Mesenteric fat pad (tissue), 1 donor: ENCODE data around the gene LHB. TPM values are rescaled to one million over a fixed set of nuclear protein-coding genes. Genes with fewer than 3 reads are reported as not detected.
"Not testable (repeated sequence)": the region's sequence is repeated elsewhere in the genome, so short reads cannot be mapped to it uniquely, and the experiment has no call there.

Experiments
- DNase-seq: peaks from one replicate; pipeline ENCODE4 v3.0.0-alpha.2; 2020; ENCODE audit warnings: low spot score
- total RNA-seq: library from RNA; stranded (reverse); fragmentation: NEBNext Ultra II Directional; extraction: Animal tissue kit (Norgen Biotek cat#: 25700); gene quantifications from one replicate; pipeline ENCODE4 v1.2.1, GENCODE V29; 2021
- donor health status: DM: yes; HTN: yes; CAD: no.

LHB gene
- total RNA-seq, 1 donor from 2014 or later = not detected

DNA sequence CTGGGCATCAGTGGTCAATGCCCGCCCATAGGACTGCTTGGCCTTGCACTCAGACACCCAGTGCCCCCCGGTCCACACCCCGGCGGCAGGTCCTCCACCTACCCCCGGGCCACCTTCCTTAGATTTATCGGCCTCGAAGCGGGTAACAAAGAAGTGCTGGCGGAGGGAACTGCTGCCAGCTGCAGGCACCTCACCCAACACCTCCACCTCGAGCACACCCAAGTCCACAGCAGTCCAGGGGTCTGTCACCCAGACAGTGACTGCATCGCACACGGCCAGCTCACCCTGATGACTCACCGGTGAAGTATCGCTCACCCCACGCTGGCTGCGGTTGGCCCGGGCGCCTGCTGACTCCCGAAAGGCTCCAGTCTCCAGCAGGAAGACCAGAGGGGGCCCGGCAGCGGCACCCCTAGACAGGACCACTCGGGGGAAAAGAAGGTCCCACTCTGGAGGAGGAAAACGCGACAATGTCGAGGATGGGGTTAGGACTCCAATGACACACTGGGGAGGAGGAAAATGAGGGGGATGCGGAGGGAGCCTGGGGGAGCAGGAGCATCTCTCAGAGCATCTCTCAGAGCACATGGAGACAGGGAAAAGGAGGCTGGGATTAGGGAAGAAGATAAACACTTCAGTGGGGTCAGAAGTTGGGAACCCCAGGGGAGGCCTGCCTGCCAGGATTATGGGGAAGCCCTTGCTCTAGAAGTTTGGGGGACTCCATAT, 21.8 kb upstream of the LHB start:
- DNase-seq = not testable (repeated sequence)

DNA sequence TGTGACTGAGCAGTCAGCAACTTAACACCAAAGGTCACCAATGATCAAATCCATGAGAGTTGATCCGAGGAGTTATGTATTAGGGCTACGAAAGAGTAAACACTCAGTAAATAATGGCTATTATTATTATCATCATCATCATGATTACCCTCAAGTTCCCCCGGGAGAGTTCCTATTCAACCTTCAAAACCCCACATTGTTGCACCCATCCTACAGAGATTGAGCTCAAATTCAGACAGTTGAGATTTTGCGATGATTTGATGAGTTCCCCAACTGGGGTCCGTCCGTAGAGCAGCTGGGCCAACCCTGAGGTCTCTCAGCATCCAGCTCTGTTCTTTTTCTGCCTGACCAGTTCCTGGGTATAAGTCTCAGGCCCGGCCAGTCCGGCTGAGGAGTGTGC, 21.2 kb upstream of the LHB start:
- DNase-seq = not testable (repeated sequence)

GRCh38 chr19:49036815-49037214, 19.9 kb upstream of the LHB start, which contains the start of gene CGB1:
TSS of gene CGB1 (minus strand) at chr19:49036895. CDS start at chr19:49036711, 184 bp downstream.
- not testable (repeated sequence) for DNase-seq

GRCh38 chr19:49031642-49032301, 14.9 kb upstream of the LHB start, which contains the start of gene CGB2:
TSS of gene CGB2 (plus strand) at chr19:49031890. CDS start at chr19:49032096, 206 bp downstream.
- not testable (repeated sequence) for DNase-seq

GRCh38 chr19:49030323-49030722, 13.4 kb upstream of the LHB start:
- not testable (repeated sequence) for DNase-seq

- DNase-seq = not testable (repeated sequence)
Measured at GRCh38 chr19:49029749-49030148, 12.9 kb upstream of the LHB start.

- DNase-seq = not testable (repeated sequence)
Measured at GRCh38 chr19:49028686-49029085, 11.8 kb upstream of the LHB start.

DNA sequence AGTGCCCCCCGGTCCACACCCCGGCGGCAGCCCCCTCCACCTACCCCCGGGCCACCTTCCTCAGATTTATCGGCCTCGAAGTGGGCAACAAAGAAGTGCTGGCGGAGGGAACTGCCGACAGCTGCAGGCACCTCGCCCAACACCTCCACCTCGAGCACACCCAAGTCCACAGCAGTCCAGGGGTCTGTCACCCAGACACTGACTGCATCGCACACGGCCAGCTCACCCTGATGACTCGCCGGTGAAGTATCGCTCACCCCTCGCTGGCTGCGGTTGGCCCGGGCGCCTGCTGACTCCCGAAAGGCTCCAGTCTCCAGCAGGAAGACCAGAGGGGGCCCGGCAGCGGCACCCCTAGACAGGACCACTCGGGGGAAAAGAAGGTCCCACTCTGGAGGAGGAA, 8.7 kb upstream of the LHB start:
- not testable (repeated sequence) for DNase-seq

GRCh38 chr19:49025088-49025487, 8.2 kb upstream of the LHB start:
- not testable (repeated sequence) for DNase-seq

GRCh38 chr19:49024233-49024632, 7.3 kb upstream of the LHB start, which contains the start of gene CGB3:
TSS of gene CGB3 (minus strand) at chr19:49024333. CDS start at chr19:49023971, 362 bp downstream.
- not testable (repeated sequence) for DNase-seq

DNA sequence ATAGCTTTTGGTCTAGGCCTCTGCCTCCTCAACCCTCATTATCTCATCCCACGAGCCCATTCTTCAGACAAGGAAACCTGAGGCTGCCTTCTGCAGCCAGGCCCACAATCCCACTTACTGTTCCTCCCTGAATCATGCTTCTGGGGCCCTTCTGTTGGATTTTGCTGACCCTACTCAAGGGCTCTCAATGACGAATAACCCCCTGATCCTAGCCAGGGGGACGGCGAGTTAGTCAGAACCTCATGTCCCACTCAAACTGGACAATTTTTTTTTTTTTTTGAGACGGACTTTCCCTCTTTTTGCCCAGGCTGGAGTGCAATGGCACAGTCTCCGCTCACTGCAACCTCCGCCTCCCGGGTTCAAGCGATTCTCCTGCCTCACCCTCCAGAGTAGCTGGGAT, 5.2 kb upstream of the LHB start:
- no peak for DNase-seq

GRCh38 chr19:49020931-49021895, 4.3 kb upstream of the LHB start:
- no peak for DNase-seq

DNA sequence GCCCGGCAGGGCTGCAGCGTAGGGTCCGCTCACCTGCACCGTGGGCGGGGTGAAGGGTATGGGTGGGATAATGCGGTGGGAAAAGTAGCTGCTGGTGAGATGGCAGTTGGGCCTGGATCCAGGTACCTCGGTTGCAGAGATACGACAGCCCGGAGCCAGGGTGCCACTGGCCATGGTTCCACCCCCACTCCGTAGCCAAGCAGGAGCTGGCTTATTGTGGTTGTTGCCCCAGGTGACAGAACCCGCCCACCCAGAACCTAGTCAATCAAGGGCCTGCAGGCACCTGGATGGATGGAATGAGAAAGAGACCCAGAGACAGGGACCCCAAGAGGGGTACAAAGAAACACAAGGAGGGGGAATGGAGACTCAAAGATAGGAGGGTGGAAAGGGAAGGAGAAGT, 3.5 kb upstream of the LHB start:
- DNase-seq = no peak

GRCh38 chr19:49019242-49019932, 2.5 kb upstream of the LHB start:
- DNase-seq = no peak

GRCh38 chr19:49018388-49019241, 1.7 kb upstream of the LHB start:
- not testable (repeated sequence) for DNase-seq

DNA sequence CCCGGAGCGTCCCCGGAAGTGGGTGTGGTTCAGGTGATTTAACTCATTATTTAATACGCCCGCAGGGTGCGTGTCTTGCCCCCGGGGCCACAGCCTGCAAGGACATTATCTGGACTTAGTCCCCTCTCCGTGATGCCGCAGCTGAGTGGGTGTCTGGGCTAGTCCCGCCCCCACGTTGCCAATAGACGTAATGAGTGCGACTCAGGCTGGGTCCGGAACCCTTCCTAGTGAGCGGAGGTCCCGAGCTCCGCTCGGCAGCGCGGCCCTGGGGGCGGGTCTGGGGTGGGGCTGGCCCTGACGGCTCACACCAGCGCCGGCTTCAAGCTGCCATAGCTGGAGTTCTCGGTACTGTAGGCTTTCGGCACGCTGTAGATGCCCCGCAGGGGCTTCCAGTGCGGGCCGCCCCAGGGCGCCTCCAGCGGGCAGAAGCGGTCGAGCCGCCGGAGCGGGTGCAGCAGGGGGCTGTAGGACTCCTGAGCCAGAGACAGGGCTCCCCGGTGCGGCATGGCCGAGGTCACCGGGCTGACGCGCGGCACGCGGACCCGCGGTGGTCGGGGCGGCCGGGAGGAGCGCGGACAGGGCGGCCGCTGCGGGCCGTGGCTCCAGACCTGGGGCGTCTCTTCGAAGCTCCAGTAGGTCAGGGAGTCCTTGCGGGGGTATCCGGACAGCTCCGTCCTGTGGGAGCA, 918 bp upstream of the LHB start:
- no peak for DNase-seq

DNA sequence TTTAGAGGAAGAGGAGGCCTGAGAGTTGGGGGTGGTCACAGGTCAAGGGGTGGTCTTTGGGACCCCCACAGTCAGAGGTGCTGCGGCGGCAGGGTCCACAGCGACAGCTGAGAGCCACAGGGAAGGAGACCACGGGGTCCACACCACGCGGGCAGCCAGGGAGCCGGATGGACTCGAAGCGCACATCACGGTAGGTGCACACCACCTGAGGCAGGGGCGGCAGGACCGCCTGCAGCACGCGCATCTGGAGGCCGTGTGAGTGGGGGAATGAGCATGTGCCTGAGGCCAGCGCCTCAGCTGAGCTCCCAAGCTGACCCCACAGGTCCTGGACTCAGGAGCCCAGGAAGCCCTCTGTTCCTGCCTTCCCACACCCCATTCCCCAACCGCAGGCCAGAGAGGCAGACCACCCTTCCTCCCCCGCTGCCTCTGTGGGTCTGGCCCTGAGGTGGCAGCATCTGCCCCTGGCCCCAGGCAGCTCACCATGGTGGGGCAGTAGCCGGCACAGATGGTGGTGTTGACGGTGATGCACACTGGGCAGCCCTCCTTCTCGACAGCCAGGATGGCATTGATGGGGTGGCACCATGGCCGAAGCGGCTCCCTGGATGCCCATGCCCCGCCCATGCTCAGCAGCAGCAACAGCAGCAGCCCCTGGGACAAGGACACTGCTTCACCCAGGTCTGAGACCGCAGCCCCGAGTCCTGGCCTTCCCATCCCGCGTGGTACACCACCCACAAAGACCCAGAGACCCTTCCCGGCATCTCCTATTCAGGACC, 638 bp downstream of the LHB start:
- DNase-seq = no peak

- no peak for DNase-seq
Measured at GRCh38 chr19:49014870-49015255, 2.0 kb downstream of the LHB start.
